HFFc6 (cell line): ENCODE measurements around the gene SURF4. TPM values are rescaled to one million over a fixed set of nuclear protein-coding genes. Genes with fewer than 3 reads are reported as not detected.
"Not testable (repeated sequence)": the region's sequence is repeated elsewhere in the genome, so short reads cannot be mapped to it uniquely, and the experiment has no call there.

Experiments used
- DNase-seq: peaks from one replicate; pipeline ENCODE4 v3.0.0-alpha.2; 2018
- H3K27ac Mint-ChIP-seq: 2 replicates; pipeline ENCODE4 v1.8.0; 2020; ENCODE audit warnings: mild to moderate bottlenecking, mixed read lengths
- H3K27me3 Mint-ChIP-seq: 2 replicates; pipeline ENCODE4 v1.8.0; 2021; ENCODE audit warnings: mild to moderate bottlenecking, moderate library complexity, mixed read lengths; ENCODE audit not compliant: insufficient read depth
- H3K36me3 Mint-ChIP-seq: 2 replicates; pipeline ENCODE4 v1.8.0; 2021; ENCODE audit warnings: low read depth, mixed read lengths
- H3K4me1 Mint-ChIP-seq: 2 replicates; pipeline ENCODE4 v1.8.0; 2020; ENCODE audit warnings: low read depth, mixed read lengths
- H3K4me3 Mint-ChIP-seq: 2 replicates; pipeline ENCODE4 v1.8.0; 2020; ENCODE audit warnings: mild to moderate bottlenecking, moderate library complexity, mixed read lengths
- H3K9me3 Mint-ChIP-seq: 2 replicates; pipeline ENCODE4 v1.8.0; 2020; ENCODE audit warnings: mild to moderate bottlenecking, mixed read lengths
- total RNA-seq, 6 experiments: library from RNA; stranded (reverse); fragmentation: NEBNext Ultra II Directional; extraction: Animal tissue kit (Norgen Biotek cat#: 25700); gene quantifications; 2 replicates in 1 of 6; 3 replicates in 5 of 6; pipeline ENCODE4 v1.2.3, GENCODE V29; 2021
- TF ChIP-seq, protein P1 (sequence below): fragments of 200-600 bp; sonication (generic); IDR thresholded peaks from 2 replicates; pipeline ENCODE4 v1.5.0; 2021; ENCODE audit warnings: antibody characterized with exemption, mild to moderate bottlenecking

Gene SURF4
- total RNA-seq, 6 experiments from 2014 or later = 406 to 474 (median 417) TPM

DNA sequence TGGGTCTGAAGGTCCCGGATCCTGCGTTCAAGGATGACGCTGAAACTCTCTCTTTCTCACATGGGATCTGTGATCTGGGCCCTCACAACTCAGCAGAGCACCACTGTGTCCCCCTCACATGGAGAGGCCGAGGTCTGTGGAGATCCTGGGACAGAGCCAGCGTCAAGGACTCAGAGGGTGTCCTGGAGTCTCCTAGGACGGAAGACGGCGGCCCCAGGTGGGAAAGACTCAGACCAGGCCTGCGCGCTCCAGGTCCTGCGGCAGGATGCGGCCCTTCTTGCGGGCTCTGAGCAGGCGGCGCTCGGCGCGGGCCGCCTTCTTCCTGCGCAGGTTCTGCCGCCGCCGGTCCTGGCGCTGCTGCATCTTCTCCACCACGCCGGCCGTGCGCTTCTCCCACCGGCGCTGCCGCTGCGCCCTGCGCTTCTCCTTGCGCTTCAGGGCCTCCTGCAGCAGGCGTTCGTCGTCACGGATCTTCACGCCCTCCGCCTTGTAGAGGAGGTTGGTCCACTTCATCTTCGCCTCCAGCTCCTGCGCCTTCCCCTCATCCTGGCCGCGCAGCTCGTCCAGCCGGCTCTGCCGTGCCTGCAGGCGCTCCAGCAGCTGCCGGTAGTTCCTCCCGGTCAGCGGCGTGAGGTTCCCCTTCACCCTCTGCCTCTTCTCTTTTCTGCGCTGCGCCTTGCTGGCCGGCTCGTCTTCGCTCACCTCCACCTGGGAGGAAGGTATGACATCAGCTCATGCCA lies 44.0 kb downstream of the SURF4 start:
- TF ChIP-seq, protein P1, sequence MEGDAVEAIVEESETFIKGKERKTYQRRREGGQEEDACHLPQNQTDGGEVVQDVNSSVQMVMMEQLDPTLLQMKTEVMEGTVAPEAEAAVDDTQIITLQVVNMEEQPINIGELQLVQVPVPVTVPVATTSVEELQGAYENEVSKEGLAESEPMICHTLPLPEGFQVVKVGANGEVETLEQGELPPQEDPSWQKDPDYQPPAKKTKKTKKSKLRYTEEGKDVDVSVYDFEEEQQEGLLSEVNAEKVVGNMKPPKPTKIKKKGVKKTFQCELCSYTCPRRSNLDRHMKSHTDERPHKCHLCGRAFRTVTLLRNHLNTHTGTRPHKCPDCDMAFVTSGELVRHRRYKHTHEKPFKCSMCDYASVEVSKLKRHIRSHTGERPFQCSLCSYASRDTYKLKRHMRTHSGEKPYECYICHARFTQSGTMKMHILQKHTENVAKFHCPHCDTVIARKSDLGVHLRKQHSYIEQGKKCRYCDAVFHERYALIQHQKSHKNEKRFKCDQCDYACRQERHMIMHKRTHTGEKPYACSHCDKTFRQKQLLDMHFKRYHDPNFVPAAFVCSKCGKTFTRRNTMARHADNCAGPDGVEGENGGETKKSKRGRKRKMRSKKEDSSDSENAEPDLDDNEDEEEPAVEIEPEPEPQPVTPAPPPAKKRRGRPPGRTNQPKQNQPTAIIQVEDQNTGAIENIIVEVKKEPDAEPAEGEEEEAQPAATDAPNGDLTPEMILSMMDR = no peak
- Mint-ChIP-seq H3K4me1 (peaks cover 7% of the 10 kb centered on the region), H3K36me3 (peaks cover 31% of the 10 kb centered on the region), H3K4me3 (no peak overlapping the region), H3K27ac (no peak overlapping the region), H3K27me3 (peaks cover 4% of the 10 kb centered on the region), H3K9me3 (no peaks in the 10 kb centered on the region)
- DNase-seq = no peak

DNA sequence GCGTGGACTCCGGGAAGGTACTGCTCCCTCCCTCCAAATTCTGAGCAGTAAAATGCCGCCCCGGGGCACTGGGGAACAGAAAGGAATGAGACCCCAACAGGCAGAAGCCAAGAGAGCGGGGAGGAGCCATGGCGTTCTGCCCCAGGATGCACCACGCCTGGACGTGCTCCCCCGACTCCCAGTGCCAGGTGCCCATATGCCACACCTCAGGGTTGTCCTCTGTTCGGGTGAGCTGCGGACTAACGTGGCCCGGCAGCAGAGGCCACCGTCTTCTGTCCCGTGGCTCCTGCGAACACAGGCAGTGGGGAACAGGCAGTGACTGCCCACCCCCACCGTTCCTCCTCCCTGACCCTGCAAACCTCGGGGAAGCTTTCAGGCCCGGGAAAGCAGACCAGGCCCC lies 44.6 kb downstream of the SURF4 start:
- H3K36me3 Mint-ChIP-seq = peaks cover 31% of the 10 kb centered on the region
- peaks cover 7% of the 10 kb centered on the region for H3K4me1 Mint-ChIP-seq
- H3K27ac Mint-ChIP-seq = no peak overlapping the region
- DNase-seq = no peak
- TF ChIP-seq, protein P1 = no peak
- H3K9me3 Mint-ChIP-seq = no peaks in the 10 kb centered on the region
- peaks cover 4% of the 10 kb centered on the region for H3K27me3 Mint-ChIP-seq
- no peak overlapping the region for H3K4me3 Mint-ChIP-seq

DNA sequence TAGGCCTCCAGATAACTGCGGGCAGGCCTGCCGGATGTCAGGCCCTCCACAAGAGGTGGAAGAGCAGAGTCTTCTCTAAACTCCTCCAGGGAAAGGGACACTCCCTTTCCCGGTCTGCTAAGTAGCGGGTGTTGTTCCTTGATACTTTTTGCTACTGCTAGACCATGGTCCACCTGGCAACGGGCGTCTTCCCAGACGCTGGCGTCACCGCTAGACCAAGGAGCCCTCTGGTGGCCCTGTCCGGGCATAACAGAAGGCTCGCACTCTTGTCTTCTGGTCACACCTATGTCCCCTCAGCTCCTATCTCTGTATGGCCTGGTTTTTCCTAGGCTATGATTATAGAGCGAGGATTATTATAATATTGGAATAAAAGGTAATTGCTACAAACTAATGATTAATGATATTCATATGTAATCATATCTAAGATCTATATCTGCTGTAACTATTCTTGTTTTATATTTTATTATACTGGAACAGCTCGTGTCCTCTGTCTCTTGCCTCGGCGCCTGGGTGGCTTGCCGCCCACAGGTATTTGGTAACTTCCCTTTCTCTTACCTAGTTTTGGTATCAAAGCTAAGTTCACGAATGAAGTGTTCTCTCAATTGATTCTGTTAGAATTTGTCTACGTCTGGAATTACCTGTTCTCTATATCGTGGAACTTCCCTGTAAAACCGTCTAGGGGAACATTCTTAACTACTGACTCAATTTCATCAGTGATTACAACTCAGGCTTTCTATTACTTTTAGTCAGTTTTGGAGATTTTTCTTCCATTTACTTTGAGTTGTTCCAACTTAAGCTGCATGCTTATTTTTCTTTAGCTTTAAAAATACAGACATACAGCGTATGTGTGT lies 46.3 kb downstream of the SURF4 start:
- H3K27ac Mint-ChIP-seq, H3K4me1 Mint-ChIP-seq, H3K27me3 Mint-ChIP-seq, H3K9me3 Mint-ChIP-seq, DNase-seq, H3K4me3 Mint-ChIP-seq: not testable (repeated sequence)
- H3K36me3 Mint-ChIP-seq = peaks cover 22% of the 10 kb centered on the region
- TF ChIP-seq, protein P1 = peak; percentile 81

DNA sequence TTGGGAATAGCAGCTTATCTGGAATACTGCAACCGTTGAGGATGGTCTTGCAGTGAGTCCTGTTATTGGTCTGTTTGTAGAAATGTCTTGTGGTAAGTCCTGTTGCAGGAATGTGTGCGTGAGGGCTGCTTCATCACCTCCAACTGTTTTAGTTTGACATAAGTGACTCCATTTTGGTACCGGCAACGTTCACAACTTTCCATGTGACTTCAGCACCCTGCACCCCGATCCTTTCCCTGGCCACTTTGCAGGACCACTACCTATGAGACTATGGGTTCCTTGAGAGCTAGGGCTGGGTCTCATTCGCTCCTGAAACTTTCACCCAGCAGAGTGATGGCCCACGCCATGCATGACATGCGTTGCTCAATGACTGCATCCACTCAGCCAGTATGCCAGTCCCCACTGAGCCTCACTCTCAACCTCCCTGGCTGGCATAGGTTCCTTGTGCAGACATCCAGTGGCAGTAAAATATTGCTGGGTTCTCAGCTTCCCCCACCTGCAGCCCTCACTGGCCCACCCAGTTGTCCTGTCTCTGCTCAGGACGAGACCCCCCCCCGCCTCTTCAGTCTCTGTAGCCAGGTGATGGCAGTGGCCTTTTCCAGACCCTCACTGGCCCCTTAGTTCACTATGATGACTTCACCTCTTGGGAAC lies 47.9 kb downstream of the SURF4 start:
- Mint-ChIP-seq H3K36me3 (peaks cover 15% of the 10 kb centered on the region), H3K4me3 (no peak overlapping the region), H3K4me1 (no peaks in the 10 kb centered on the region), H3K27ac (no peak overlapping the region), H3K9me3 (peaks cover 10% of the 10 kb centered on the region; the same call in 1 of the 2 replicates), H3K27me3 (peaks cover 11% of the 10 kb centered on the region)
- TF ChIP-seq, protein P1 = no peak
- no peak for DNase-seq

DNA sequence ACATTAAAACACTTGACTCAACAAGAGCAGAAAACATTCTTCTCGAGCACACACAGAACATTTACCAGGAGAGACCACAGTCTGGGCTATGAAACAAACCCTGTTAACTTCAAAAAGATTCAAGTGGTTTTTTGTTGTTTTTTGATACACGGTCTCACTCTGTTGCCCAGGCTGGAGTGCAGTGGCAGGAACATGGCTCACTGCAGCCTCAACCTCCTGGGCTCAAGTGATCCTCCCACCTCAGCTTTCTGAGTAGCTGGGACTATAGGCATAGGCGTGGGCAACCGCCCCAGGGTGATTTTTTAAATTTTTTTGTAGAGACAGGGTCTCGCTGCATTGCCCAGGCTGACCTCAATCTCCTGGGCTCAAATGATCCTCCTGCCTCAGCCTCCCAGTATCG lies 48.8 kb downstream of the SURF4 start:
- not testable (repeated sequence) for DNase-seq, H3K4me3 Mint-ChIP-seq, H3K4me1 Mint-ChIP-seq, H3K9me3 Mint-ChIP-seq, H3K27ac Mint-ChIP-seq
- H3K27me3 Mint-ChIP-seq = peaks cover 11% of the 10 kb centered on the region
- H3K36me3 Mint-ChIP-seq = peaks cover 15% of the 10 kb centered on the region
